ENCODE measurements around the gene BACE2. TPM values are rescaled to one million over a fixed set of nuclear protein-coding genes. Genes with fewer than 3 reads are reported as not detected.
"Not testable (repeated sequence)": the region's sequence is repeated elsewhere in the genome, so short reads cannot be mapped to it uniquely, and the experiment has no call there.

The BACE2 gene
- total and polyA plus RNA-seq, 2 donors (not counting 3 experiments of a cell fraction or from before 2014, with no cell fraction given) = 113 to 184 TPM

GRCh38 chr21:41189150-41189745 lies 21.3 kb downstream of the BACE2 start:
- Histone ChIP-seq H3K79me2 (ENCODE audit: control insufficient read depth, insufficient read depth, low read length) (no peaks in the 10 kb centered on the region), H3K4me3 (replicated peaks in 1 of 3; ENCODE audit: insufficient read depth in 1 of 3, low read depth in 1 of 3, low read length in 3 of 3) (no peak overlapping the region), H3K9ac (replicated peaks; ENCODE audit: extremely low read depth, insufficient read depth, low read length) (no peak overlapping the region), H2AFZ (ENCODE audit: low read depth, low read length) (no peak overlapping the region), H3K4me1 (ENCODE audit: control insufficient read depth, extremely low read depth, insufficient read depth, low read length) (no peaks in the 10 kb centered on the region), H3K36me3 (ENCODE audit: control insufficient read depth in 2 of 2, extremely low read depth in 1 of 2, insufficient read depth in 2 of 2, low read length in 2 of 2) (peaks cover 0 to 2% of the 10 kb centered on the region in 2 experiments), H3K9me3 (replicated peaks; ENCODE audit: control insufficient read depth, insufficient read depth, low read length) (no peaks in the 10 kb centered on the region), H3K4me2 (ENCODE audit: insufficient read depth, low read length) (no peak overlapping the region), H3K27me3 (ENCODE audit: control insufficient read depth in 2 of 2, insufficient read depth in 2 of 2, low read length in 2 of 2) (no peaks in the 10 kb centered on the region), H3K27ac (ENCODE audit: insufficient read depth, low read depth, low read length) (no peak overlapping the region), H4K20me1 (replicated peaks; ENCODE audit: control insufficient read depth, extremely low read depth, insufficient read depth, low read length) (no peaks in the 10 kb centered on the region), H3K9me1 (replicated peaks; ENCODE audit: control insufficient read depth, extremely low read depth, insufficient read depth, low read length) (no peaks in the 10 kb centered on the region)
- CTCF ChIA-PET = no interaction called here
- FAIRE-seq (no peak), DNase-seq (ENCODE audit: low read depth, low spot score) (no peak)
- intact Hi-C loops (cut with micrococcal nuclease) (no loop called here), dilution Hi-C loops (cut with MboI; ENCODE audit: extremely low pct_ligation_motif_present, low sequenced_read_pairs) (no loop called here)
- POLR2A ChIA-PET = no interaction called here
- TF ChIP-seq MYC (IDR thresholded peaks at IDR 0.05; ENCODE audit: low read depth, low read length) (no peak), CTCF (IDR thresholded peaks at IDR 0.05; ENCODE audit: extremely low read depth in 1 of 2, insufficient read depth in 1 of 2, low read depth in 1 of 2, low read length in 2 of 2) (no peak), FOS (IDR thresholded peaks at IDR 0.05; ENCODE audit: borderline replicate concordance, insufficient read depth, low read length) (no peak), EZH2 (IDR thresholded peaks at IDR 0.05; ENCODE audit: borderline replicate concordance, low read depth, low read length, severe bottlenecking) (no peak), POLR2AphosphoS5 (IDR thresholded peaks at IDR 0.05; ENCODE audit: insufficient read depth, low read depth, low read length) (no peak), GATA2 (IDR thresholded peaks at IDR 0.05; ENCODE audit: insufficient read depth, insufficient read length, low read depth, low read length) (no peak), MAX (IDR thresholded peaks at IDR 0.05; ENCODE audit: insufficient read depth, insufficient read length) (no peak), POLR2A (IDR thresholded peaks at IDR 0.05; ENCODE audit: low read depth, low read length) (no peak), JUN (IDR thresholded peaks at IDR 0.05; ENCODE audit: borderline replicate concordance, insufficient read depth, insufficient read length, low read depth) (no peak)
- BruUV-seq (replicated peaks) = no TSS peak

GRCh38 chr21:41192552-41192951 lies 24.6 kb downstream of the BACE2 start:
- H2AFZ ChIP-seq (ENCODE audit: low read depth, low read length); intact Hi-C loops (cut with micrococcal nuclease); CTCF ChIA-PET; POLR2A ChIA-PET; H3K9me1 ChIP-seq (replicated peaks; ENCODE audit: control insufficient read depth, extremely low read depth, insufficient read depth, low read length); H3K27ac ChIP-seq (ENCODE audit: insufficient read depth, low read depth, low read length); H3K9ac ChIP-seq (replicated peaks; ENCODE audit: extremely low read depth, insufficient read depth, low read length); H3K27me3 ChIP-seq (ENCODE audit: control insufficient read depth in 2 of 2, insufficient read depth in 2 of 2, low read length in 2 of 2); H3K4me1 ChIP-seq (ENCODE audit: control insufficient read depth, extremely low read depth, insufficient read depth, low read length); H3K4me2 ChIP-seq (ENCODE audit: insufficient read depth, low read length); H3K4me3 ChIP-seq (replicated peaks in 1 of 3; ENCODE audit: insufficient read depth in 1 of 3, low read depth in 1 of 3, low read length in 3 of 3); FAIRE-seq; BruUV-seq (replicated peaks); H3K36me3 ChIP-seq (ENCODE audit: control insufficient read depth in 2 of 2, extremely low read depth in 1 of 2, insufficient read depth in 2 of 2, low read length in 2 of 2); dilution Hi-C loops (cut with MboI; ENCODE audit: extremely low pct_ligation_motif_present, low sequenced_read_pairs); H4K20me1 ChIP-seq (replicated peaks; ENCODE audit: control insufficient read depth, extremely low read depth, insufficient read depth, low read length); DNase-seq (ENCODE audit: low read depth, low spot score); H3K9me3 ChIP-seq (replicated peaks; ENCODE audit: control insufficient read depth, insufficient read depth, low read length); H3K79me2 ChIP-seq (ENCODE audit: control insufficient read depth, insufficient read depth, low read length): not testable (repeated sequence)
